CD4-positive, alpha-beta T cell treated with Interleukin-17A for 1 hour (primary cell): ENCODE data around the gene GAL.
A peak's percentile ranks its signal among the peaks of the same experiment; 100 is the strongest.

Experiments used
- DNase-seq: peaks from one replicate; pipeline ENCODE4 v3.0.0-alpha.2; 2020

GAL gene

GRCh38 chr11:68683121-68683520, 1.2 kb upstream of the GAL start:
- DNase-seq = no peak

- DNase-seq = no peak
Measured at GRCh38 chr11:68683536-68684384, 584 bp upstream of the GAL start.

GRCh38 chr11:68685656-68686380, 1.5 kb downstream of the GAL start:
- DNase-seq = no peak

- no peak for DNase-seq
Measured at GRCh38 chr11:68686486-68686885, 2.1 kb downstream of the GAL start.

GRCh38 chr11:68687311-68687710, 3.0 kb downstream of the GAL start:
- DNase-seq = no peak

GRCh38 chr11:68687986-68688385, 3.6 kb downstream of the GAL start:
- no peak for DNase-seq

GRCh38 chr11:68688881-68689280, 4.5 kb downstream of the GAL start:
- DNase-seq = no peak

GRCh38 chr11:68689737-68690625, 5.6 kb downstream of the GAL start:
- no peak for DNase-seq

- peak; percentile 27 for DNase-seq
Measured at GRCh38 chr11:68690671-68691401, 6.5 kb downstream of the GAL start.

- DNase-seq = no peak
Measured at GRCh38 chr11:68691402-68691784, 7.0 kb downstream of the GAL start.

GRCh38 chr11:68692115-68692514, 7.8 kb downstream of the GAL start:
- no peak for DNase-seq

- no peak for DNase-seq
Measured at GRCh38 chr11:68692871-68693483, 8.6 kb downstream of the GAL start.

GRCh38 chr11:68693484-68693882, 9.1 kb downstream of the GAL start:
- no peak for DNase-seq

- no peak for DNase-seq
Measured at GRCh38 chr11:68694431-68695297, 10.3 kb downstream of the GAL start.

GRCh38 chr11:68695531-68695930, 11.2 kb downstream of the GAL start:
- no peak for DNase-seq

- no peak for DNase-seq
Measured at GRCh38 chr11:68698993-68699392, 14.6 kb downstream of the GAL start.

- no peak for DNase-seq
Measured at GRCh38 chr11:68704887-68705286, 20.5 kb downstream of the GAL start.

GRCh38 chr11:68707527-68707926, 23.2 kb downstream of the GAL start:
- no peak for DNase-seq

GRCh38 chr11:68709062-68709461, 24.7 kb downstream of the GAL start:
- DNase-seq = no peak

GRCh38 chr11:68710409-68710808, 26.1 kb downstream of the GAL start:
- DNase-seq = no peak

GRCh38 chr11:68711114-68711513, 26.8 kb downstream of the GAL start:
- DNase-seq = no peak
